ENCODE results near the gene CDH16.

GRCh38 chr16:66898207-66898606 is 20.5 kb downstream of the CDH16 start:
- TF ChIP-seq CTCF (IDR thresholded peaks at IDR 0.05) = no peak
- no peak for TF ChIP-seq POLR2A (IDR thresholded peaks at IDR 0.05)

Data from testis (tissue), 2 donors.